HepG2 (cell line): ENCODE results near the gene LLGL2. TPM values are rescaled to one million over a fixed set of nuclear protein-coding genes. Genes with fewer than 3 reads are reported as not detected.
A peak's percentile ranks its signal among the peaks of the same experiment; 100 is the strongest.

ENCODE experiments used
- DR1 ChIP-seq: sonication (generic); formaldehyde crosslinking; IDR thresholded peaks from 2 replicates; pipeline ENCODE4 v1.8.0; 2021; ENCODE audit warnings: mild to moderate bottlenecking, missing genetic modification reagents, inconsistent platforms
- DZIP1 ChIP-seq: sonication (generic); formaldehyde crosslinking; IDR thresholded peaks from 2 replicates; pipeline ENCODE4 v1.5.0; 2020; ENCODE audit warnings: mild to moderate bottlenecking, missing genetic modification reagents
- HES4 ChIP-seq: sonication (generic); formaldehyde crosslinking; IDR thresholded peaks from 2 replicates; pipeline ENCODE4 v1.9.0; 2021; ENCODE audit warnings: mild to moderate bottlenecking, missing genetic modification reagents, borderline replicate concordance
- NR3C1 ChIP-seq: sonication (generic); formaldehyde crosslinking; IDR thresholded peaks from 2 replicates; pipeline ENCODE4 v1.4.0; 2020; ENCODE audit warnings: missing genetic modification reagents
- SKI ChIP-seq: fragments of 450-650 bp; IDR thresholded peaks from one replicate; pipeline ENCODE4 v1.6.1; 2018; ENCODE audit warnings: mild to moderate bottlenecking; ENCODE audit not compliant: partially characterized antibody
- TCF7L2 ChIP-seq: IDR thresholded peaks from 2 replicates; pipeline ENCODE4 v1.6.1; 2011; ENCODE audit warnings: mild to moderate bottlenecking, low read depth, low read length, moderate library complexity
- THAP8 ChIP-seq: sonication (generic); formaldehyde crosslinking; IDR thresholded peaks from 2 replicates; pipeline ENCODE4 v1.5.1; 2020; ENCODE audit warnings: missing genetic modification reagents, mild to moderate bottlenecking, borderline replicate concordance
- TRIM22 ChIP-seq: fragments of 450-650 bp; IDR thresholded peaks from 2 replicates; pipeline ENCODE4 v1.6.1; 2017
- ZBTB40 ChIP-seq, 2 experiments: fragments of 450-650 bp in 1 of 2; sonication (generic) in 1 of 2; formaldehyde crosslinking in 1 of 2; IDR thresholded peaks; 2 replicates each; pipeline versions ENCODE4 v1.6.1 to v1.8.0; 2016 to 2022; ENCODE audit warnings: antibody characterized with exemption in 1 of 2, mild to moderate bottlenecking in 1 of 2, missing genetic modification reagents in 1 of 2
- ZBTB43 ChIP-seq: sonication (generic); formaldehyde crosslinking; conservative IDR thresholded peaks from 2 replicates; pipeline ENCODE4 v1.4.0; 2020; ENCODE audit warnings: missing genetic modification reagents
- ZNF333 ChIP-seq: sonication (generic); formaldehyde crosslinking; IDR thresholded peaks from 2 replicates; pipeline ENCODE4 v1.4.0; 2020; ENCODE audit warnings: mild to moderate bottlenecking, missing genetic modification reagents, borderline replicate concordance
- ZNF607 ChIP-seq: sonication (generic); formaldehyde crosslinking; IDR thresholded peaks from 2 replicates; pipeline ENCODE4 v1.5.1; 2020; ENCODE audit warnings: missing genetic modification reagents, mild to moderate bottlenecking, borderline replicate concordance
- ZNF615 ChIP-seq: sonication (generic); formaldehyde crosslinking; IDR thresholded peaks from 2 replicates; pipeline ENCODE4 v1.5.0; 2020; ENCODE audit warnings: mild to moderate bottlenecking, missing genetic modification reagents, borderline replicate concordance
- ZNF746 ChIP-seq: sonication (generic); formaldehyde crosslinking; IDR thresholded peaks from 2 replicates; pipeline ENCODE4 v1.8.0; 2022; ENCODE audit warnings: mild to moderate bottlenecking, missing genetic modification reagents
- polyA plus RNA-seq, 8 experiments: library from polyadenylated mRNA; depleted of rRNA in 3 of 8; stranded (reverse) in 7 of 8; unstranded in 1 of 8; fragments of >200 nt; fragmentation: Illumina TruSeq in 4 of 8; extraction: Trizol in 4 of 8; gene quantifications; 2 replicates each; pipeline versions ENCODE4 v1.2.1 to v1.2.3, GENCODE V29; 2011 to 2016; ENCODE audit warnings: low read depth in 4 of 8, missing spikeins in 1 of 8, mixed read lengths in 1 of 8; ENCODE audit not compliant: insufficient read depth in 1 of 8
- total RNA-seq, 5 experiments: library from RNA; depleted of rRNA; stranded (reverse); fragments of >200 nt; fragmentation: Illumina TruSeq; extraction: Trizol; gene quantifications; 2 replicates each; pipeline ENCODE4 v1.2.3, GENCODE V29; 2016; ENCODE audit warnings: low read depth in 1 of 5

Gene LLGL2
- total and polyA plus RNA-seq, 2 of the 13 experiments (the other 11 are each of a cell fraction or from before 2014, with no cell fraction given): 83.0 to 86.7 TPM

GRCh38 chr17:75588596-75589011 is 63.1 kb downstream of the LLGL2 start (continued):
- TF ChIP-seq ZBTB40 (IDR thresholded peaks at IDR 0.05) (no peak), ZBTB40 (CRISPR knock-in tag; IDR thresholded peaks at IDR 0.05) (no peak), ZNF607 (CRISPR knock-in tag) (0 out of 2 replicates have a peak, but pooled peaks have one; percentile 16), HES4 (CRISPR knock-in tag) (0 out of 2 replicates have a peak, but pooled peaks have one; percentile 56), ZBTB43 (CRISPR knock-in tag) (no peak), TCF7L2 (no peak), NR3C1 (CRISPR knock-in tag) (no peak), DR1 (CRISPR knock-in tag) (no peak), ZNF746 (CRISPR knock-in tag) (no peak), THAP8 (CRISPR knock-in tag) (no peak), ZNF615 (CRISPR knock-in tag) (no peak), TRIM22 (no peak), DZIP1 (CRISPR knock-in tag) (0 out of 2 replicates have a peak, but pooled peaks have one; percentile 26), SKI (no peak), ZNF333 (CRISPR knock-in tag) (no peak)
